Spleen (tissue), 7 donors: ENCODE results near the gene PRKACB.

ENCODE experiments used
- CTCF ChIP-seq, 11 experiments: fragments of 200-600 bp in 7 of 11; fragments of 450-650 bp in 4 of 11; sonication (generic) in 4 of 11; IDR thresholded peaks in 8 of 11; conservative IDR thresholded peaks in 3 of 11; 1 replicate in 7 of 11; 2 replicates in 4 of 11; pipeline versions ENCODE4 v1.4.0 to v1.8.0; 2016 to 2021; ENCODE audit warnings: antibody characterized with exemption in 11 of 11, inconsistent platforms in 4 of 11, mild to moderate bottlenecking in 1 of 11
- POLR2A ChIP-seq, 3 donors: fragments of 450-650 bp; IDR thresholded peaks; one replicate each; pipeline ENCODE4 v1.5.1; 2017; ENCODE audit warnings: antibody characterized with exemption in 3 of 3, mild to moderate bottlenecking in 1 of 3
- donor health status: DM: no; HTN: no; CAD: no; lungs with moderate emphysema.
- donor health status: DM: no; HTN: no; CAD: no.
- donor health status: DM: no; HTN: no; CAD: no.

- no peak for TF ChIP-seq CTCF (IDR thresholded peaks at IDR 0.05 in 8 of 11, conservative IDR thresholded peaks at IDR 0.05 in 3 of 11)
- TF ChIP-seq POLR2A (IDR thresholded peaks at IDR 0.05): no peak
Observed at GRCh38 chr1:84146411-84147032, 2.5 kb downstream of the PRKACB start.
